Measurements from ENCODE around the gene UBE2S.
"Not testable (repeated sequence)": the region's sequence is repeated elsewhere in the genome, so short reads cannot be mapped to it uniquely, and the experiment has no call there.

DNA sequence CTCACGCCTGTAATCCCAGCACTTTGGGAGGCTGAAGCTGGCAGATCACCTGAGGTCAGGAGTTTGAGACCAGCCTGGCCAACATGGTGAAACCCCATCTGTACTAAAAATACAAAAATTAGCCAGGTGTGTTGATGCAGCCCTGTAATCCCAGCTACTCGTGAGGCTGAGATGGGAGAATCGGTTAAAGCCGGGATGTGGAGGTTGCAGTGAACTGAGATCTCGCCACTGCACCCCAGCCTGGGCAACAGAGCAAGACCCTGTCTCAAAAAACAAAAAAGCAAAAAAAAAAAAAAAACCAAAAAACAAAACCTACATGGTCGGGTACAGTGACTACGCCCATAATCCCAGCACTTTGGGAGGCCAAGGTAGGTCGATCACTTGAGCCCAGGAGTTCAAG lies 1.6 kb upstream of the UBE2S start:
- not testable (repeated sequence) for TF ChIP-seq POLR2AphosphoS5 (IDR thresholded peaks at IDR 0.05; ENCODE audit: insufficient read depth in 1 of 2, low read depth in 1 of 2); POLR2A (IDR thresholded peaks at IDR 0.05)
